GM18873 (cell line): ENCODE data around the gene TMEM109.
A peak's percentile ranks its signal among the peaks of the same experiment; 100 is the strongest.

ENCODE experiments used
- ATAC-seq: cut with Tn5 transposase; IDR thresholded peaks from one replicate; pipeline ENCODE4 v1.9.1; 2021; ENCODE audit warnings: mild to moderate bottlenecking, moderate library complexity, moderate number of reproducible peaks; ENCODE audit not compliant: unreplicated experiment, low FRiP score

TMEM109 gene

GRCh38 chr11:60878245-60879101, 35.5 kb upstream of the TMEM109 start:
- no peak for ATAC-seq

GRCh38 chr11:60879104-60879503, 34.9 kb upstream of the TMEM109 start:
- no peak for ATAC-seq

GRCh38 chr11:60879971-60880588, 33.9 kb upstream of the TMEM109 start:
- ATAC-seq = no peak

- ATAC-seq = no peak
Observed at GRCh38 chr11:60880643-60881282, 33.2 kb upstream of the TMEM109 start.

GRCh38 chr11:60887556-60887955, 26.4 kb upstream of the TMEM109 start:
- ATAC-seq = no peak

GRCh38 chr11:60889869-60890311, 24.1 kb upstream of the TMEM109 start:
- no peak for ATAC-seq

GRCh38 chr11:60890696-60891095, 23.3 kb upstream of the TMEM109 start:
- ATAC-seq = no peak

GRCh38 chr11:60891103-60891741, 22.7 kb upstream of the TMEM109 start:
- ATAC-seq = no peak

- ATAC-seq = no peak
Observed at GRCh38 chr11:60895687-60896086, 18.3 kb upstream of the TMEM109 start.

- no peak for ATAC-seq
Observed at GRCh38 chr11:60897496-60897895, 16.5 kb upstream of the TMEM109 start.

- ATAC-seq = no peak
Observed at GRCh38 chr11:60899046-60899936, 14.7 kb upstream of the TMEM109 start.

- ATAC-seq = no peak
Observed at GRCh38 chr11:60899977-60900376, 14.0 kb upstream of the TMEM109 start.

- no peak for ATAC-seq
Observed at GRCh38 chr11:60900673-60901404, 13.1 kb upstream of the TMEM109 start.

- no peak for ATAC-seq
Observed at GRCh38 chr11:60902625-60903024, 11.3 kb upstream of the TMEM109 start.

GRCh38 chr11:60905047-60905446, 8.9 kb upstream of the TMEM109 start:
- ATAC-seq = no peak

- no peak for ATAC-seq
Observed at GRCh38 chr11:60905551-60906113, 8.3 kb upstream of the TMEM109 start.

- ATAC-seq = peak; percentile 81
Observed at GRCh38 chr11:60906132-60906972, 7.6 kb upstream of the TMEM109 start, which contains the start of gene PRPF19. PRPF19 (minus strand) TSS chr11:60906585; CDS start chr11:60906382, 203 bp downstream.

GRCh38 chr11:60908803-60909202, 5.2 kb upstream of the TMEM109 start:
- ATAC-seq = no peak
